DOHH2 (cell line): ENCODE results near the gene CHST13.

ENCODE experiments used
- EZH2phosphoT487 ChIP-seq: fragments of 200-600 bp; sonication (generic); IDR thresholded peaks from 2 replicates; pipeline ENCODE4 v1.6.1; 2017; ENCODE audit warnings: borderline replicate concordance, mild to moderate bottlenecking, antibody characterized with exemption, low read length, moderate library complexity, mixed read lengths
- TF ChIP-seq, protein P1 (sequence below): fragments of 200-600 bp; sonication (generic); IDR thresholded peaks from one replicate; pipeline ENCODE4 v1.5.1; 2014; ENCODE audit warnings: antibody characterized with exemption, mild to moderate bottlenecking, low read depth, low read length; ENCODE audit not compliant: poor library complexity, severe bottlenecking

DNA sequence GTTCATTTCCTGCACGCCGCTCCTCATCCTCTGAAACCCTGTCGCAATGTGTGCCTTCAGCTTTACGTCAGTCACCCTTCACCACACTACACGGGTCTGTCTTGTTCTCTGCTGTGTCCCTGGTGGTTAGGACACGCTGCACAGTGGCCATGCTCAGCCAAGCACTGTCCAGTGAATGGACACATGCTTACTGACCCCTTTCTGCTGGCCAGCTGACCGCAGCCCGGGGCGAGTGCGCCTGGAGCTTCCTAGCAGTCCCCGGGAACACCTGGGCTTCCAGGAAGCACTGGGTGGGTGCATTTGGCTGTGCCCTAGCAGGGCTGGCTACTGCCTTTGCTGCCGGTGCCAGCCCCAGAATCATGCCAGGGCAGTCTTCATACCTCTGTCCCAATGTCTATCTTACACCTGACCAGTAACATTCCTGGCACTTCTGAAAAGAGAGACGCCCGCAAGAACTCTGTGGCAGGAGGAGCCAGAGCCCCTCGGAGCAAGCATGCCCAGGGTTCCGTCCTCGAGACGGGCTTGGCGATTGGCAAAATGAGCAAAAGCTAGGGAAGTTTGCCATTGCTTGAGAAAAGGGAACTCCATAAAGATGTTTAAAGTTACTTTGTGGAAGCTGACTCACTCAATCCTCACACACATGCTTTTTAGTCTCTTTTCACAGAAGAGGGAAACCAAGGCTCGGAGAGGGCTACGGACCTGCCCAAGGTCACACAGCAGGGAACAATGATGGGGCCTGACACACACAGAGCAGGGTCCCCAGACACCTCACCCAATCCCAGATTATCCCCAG is 32.5 kb upstream of the CHST13 start:
- TF ChIP-seq, protein P1, sequence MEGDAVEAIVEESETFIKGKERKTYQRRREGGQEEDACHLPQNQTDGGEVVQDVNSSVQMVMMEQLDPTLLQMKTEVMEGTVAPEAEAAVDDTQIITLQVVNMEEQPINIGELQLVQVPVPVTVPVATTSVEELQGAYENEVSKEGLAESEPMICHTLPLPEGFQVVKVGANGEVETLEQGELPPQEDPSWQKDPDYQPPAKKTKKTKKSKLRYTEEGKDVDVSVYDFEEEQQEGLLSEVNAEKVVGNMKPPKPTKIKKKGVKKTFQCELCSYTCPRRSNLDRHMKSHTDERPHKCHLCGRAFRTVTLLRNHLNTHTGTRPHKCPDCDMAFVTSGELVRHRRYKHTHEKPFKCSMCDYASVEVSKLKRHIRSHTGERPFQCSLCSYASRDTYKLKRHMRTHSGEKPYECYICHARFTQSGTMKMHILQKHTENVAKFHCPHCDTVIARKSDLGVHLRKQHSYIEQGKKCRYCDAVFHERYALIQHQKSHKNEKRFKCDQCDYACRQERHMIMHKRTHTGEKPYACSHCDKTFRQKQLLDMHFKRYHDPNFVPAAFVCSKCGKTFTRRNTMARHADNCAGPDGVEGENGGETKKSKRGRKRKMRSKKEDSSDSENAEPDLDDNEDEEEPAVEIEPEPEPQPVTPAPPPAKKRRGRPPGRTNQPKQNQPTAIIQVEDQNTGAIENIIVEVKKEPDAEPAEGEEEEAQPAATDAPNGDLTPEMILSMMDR, result no peak
- no peak for TF ChIP-seq EZH2phosphoT487
